Tibial nerve (tissue), 4 donors: Measurements from ENCODE around the gene SUZ12.
"Not testable (repeated sequence)": the region's sequence is repeated elsewhere in the genome, so short reads cannot be mapped to it uniquely, and the experiment has no call there.

ENCODE experiments used
- EP300 ChIP-seq, 2 donors: sonication (generic); formaldehyde crosslinking; IDR thresholded peaks; one replicate each; pipeline ENCODE4 v1.6.1; 2017; ENCODE audit warnings: antibody characterized with exemption in 2 of 2, mild to moderate bottlenecking in 1 of 2
- POLR2A ChIP-seq, 2 donors: fragments of 450-650 bp; IDR thresholded peaks; one replicate each; pipeline ENCODE4 v1.6.1; 2017; ENCODE audit warnings: antibody characterized with exemption in 2 of 2, mild to moderate bottlenecking in 2 of 2, moderate library complexity in 2 of 2
- TF ChIP-seq, protein P1 (sequence below), 5 experiments: fragments of 200-600 bp in 3 of 5; fragments of 450-650 bp in 2 of 5; sonication (generic) in 3 of 5; IDR thresholded peaks; one replicate each; pipeline ENCODE4 v1.5.1; 2016 to 2019; ENCODE audit warnings: antibody characterized with exemption in 5 of 5, mild to moderate bottlenecking in 3 of 5, moderate library complexity in 2 of 5

DNA sequence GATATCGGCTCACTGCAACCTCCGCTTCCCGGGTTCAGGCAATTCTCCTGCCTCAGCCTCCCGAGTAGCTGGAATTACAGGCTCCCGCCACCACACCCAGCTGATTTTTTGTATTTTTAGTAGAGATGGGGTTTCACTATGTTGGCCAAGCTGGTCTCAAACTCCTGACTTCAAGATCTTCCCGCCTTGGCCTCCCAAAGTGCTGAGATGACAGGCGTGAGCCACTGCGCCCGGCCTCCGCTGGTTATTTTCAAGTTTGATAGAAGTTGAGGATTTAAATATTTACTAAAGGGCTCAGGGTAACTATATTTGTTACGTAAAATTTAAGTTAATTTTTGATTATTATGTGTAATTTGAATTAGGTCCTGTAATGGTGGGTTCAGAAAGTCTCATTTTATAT lies 5.1 kb downstream of the SUZ12 start:
- TF ChIP-seq, protein P1, sequence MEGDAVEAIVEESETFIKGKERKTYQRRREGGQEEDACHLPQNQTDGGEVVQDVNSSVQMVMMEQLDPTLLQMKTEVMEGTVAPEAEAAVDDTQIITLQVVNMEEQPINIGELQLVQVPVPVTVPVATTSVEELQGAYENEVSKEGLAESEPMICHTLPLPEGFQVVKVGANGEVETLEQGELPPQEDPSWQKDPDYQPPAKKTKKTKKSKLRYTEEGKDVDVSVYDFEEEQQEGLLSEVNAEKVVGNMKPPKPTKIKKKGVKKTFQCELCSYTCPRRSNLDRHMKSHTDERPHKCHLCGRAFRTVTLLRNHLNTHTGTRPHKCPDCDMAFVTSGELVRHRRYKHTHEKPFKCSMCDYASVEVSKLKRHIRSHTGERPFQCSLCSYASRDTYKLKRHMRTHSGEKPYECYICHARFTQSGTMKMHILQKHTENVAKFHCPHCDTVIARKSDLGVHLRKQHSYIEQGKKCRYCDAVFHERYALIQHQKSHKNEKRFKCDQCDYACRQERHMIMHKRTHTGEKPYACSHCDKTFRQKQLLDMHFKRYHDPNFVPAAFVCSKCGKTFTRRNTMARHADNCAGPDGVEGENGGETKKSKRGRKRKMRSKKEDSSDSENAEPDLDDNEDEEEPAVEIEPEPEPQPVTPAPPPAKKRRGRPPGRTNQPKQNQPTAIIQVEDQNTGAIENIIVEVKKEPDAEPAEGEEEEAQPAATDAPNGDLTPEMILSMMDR (IDR thresholded peaks at IDR 0.05): not testable (repeated sequence)
- TF ChIP-seq POLR2A, EP300 (IDR thresholded peaks at IDR 0.05): not testable (repeated sequence)
